A673 (cell line): Measurements from ENCODE around the gene OLFM3. TPM values are rescaled to one million over a fixed set of nuclear protein-coding genes. Genes with fewer than 3 reads are reported as not detected.

Experiments used
- Bru-seq: library from RNA; stranded (reverse); fragments of 400-500 nt; gene quantifications from one replicate; lab custom pipeline; 2021; lab: Mats Ljungman, UMichigan
- BruChase-seq, 2 experiments: library from RNA; stranded (reverse); fragments of 400-500 nt; gene quantifications; one replicate each; lab custom pipeline; 2021; lab: Mats Ljungman, UMichigan
- BruUV-seq: library from RNA; stranded (reverse); fragments of 400-500 nt; replicated peaks from 2 replicates; lab custom pipeline; 2021; lab: Mats Ljungman, UMichigan
- CTCF ChIA-PET: fragments of 300-600 bp; sonication (Branson Sonifier 250); formaldehyde crosslinking; loops from one replicate; lab custom pipeline; 2022; ENCODE audit warnings: antibody characterized with exemption; lab: Charles Lee
- POLR2A ChIA-PET: fragments of 300-600 bp; sonication (Branson Sonifier 250); formaldehyde crosslinking; loops from one replicate; lab custom pipeline; 2022; ENCODE audit warnings: antibody characterized with exemption; ENCODE audit not compliant: low non-redundant PET; lab: Charles Lee
- DNase-seq: peaks from one replicate; pipeline ENCODE4 v3.0.0-alpha.2; 2015; ENCODE audit warnings: low spot score
- H3K27ac ChIP-seq: fragments of 200-600 bp; sonication (generic); 2 replicates; pipeline ENCODE4 v1.5.1; 2016; ENCODE audit warnings: mixed run types, low read depth, mild to moderate bottlenecking, mixed read lengths, antibody characterized with exemption, low read length; ENCODE audit not compliant: poor library complexity, severe bottlenecking
- H3K27me3 ChIP-seq: fragments of 200-600 bp; sonication (generic); replicated peaks from 2 replicates; pipeline ENCODE4 v1.6.1; 2017; ENCODE audit warnings: mixed run types, low read depth, mild to moderate bottlenecking, mixed read lengths, antibody characterized with exemption, low read length; ENCODE audit not compliant: insufficient read depth, poor library complexity
- H3K36me3 ChIP-seq: fragments of 200-600 bp; sonication (generic); 2 replicates; pipeline ENCODE4 v1.6.1; 2016; ENCODE audit warnings: mixed run types, mild to moderate bottlenecking, mixed read lengths, antibody characterized with exemption, low read length; ENCODE audit not compliant: insufficient read depth, poor library complexity, severe bottlenecking
- H3K4me1 ChIP-seq: fragments of 200-600 bp; sonication (generic); 2 replicates; pipeline ENCODE4 v1.6.1; 2017; ENCODE audit warnings: mixed run types, mild to moderate bottlenecking, mixed read lengths, antibody characterized with exemption, low read length; ENCODE audit not compliant: insufficient read depth, poor library complexity, severe bottlenecking
- H3K4me3 ChIP-seq: fragments of 200-600 bp; sonication (generic); 2 replicates; pipeline ENCODE4 v1.5.1; 2016; ENCODE audit warnings: low read depth, mixed run types, mild to moderate bottlenecking, mixed read lengths, low read length; ENCODE audit not compliant: poor library complexity, severe bottlenecking
- H3K9me3 ChIP-seq: fragments of 200-600 bp; sonication (generic); 2 replicates; pipeline ENCODE4 v1.6.1; 2016; ENCODE audit warnings: mixed run types, low read depth, mild to moderate bottlenecking, mixed read lengths, antibody characterized with exemption, low read length; ENCODE audit not compliant: poor library complexity, severe bottlenecking
- CTCF ChIP-seq: fragments of 300-800, 200-600 bp; sonication (generic); conservative IDR thresholded peaks from 2 replicates; pipeline ENCODE4 v1.5.1; 2017; ENCODE audit warnings: low read depth, mild to moderate bottlenecking, antibody characterized with exemption, low read length, moderate library complexity, mixed read lengths
- EZH2 ChIP-seq: fragments of 200-600 bp; sonication (generic); IDR thresholded peaks from 2 replicates; pipeline ENCODE4 v1.6.1; 2017; ENCODE audit warnings: borderline replicate concordance, low read depth, mild to moderate bottlenecking, mixed read lengths, antibody characterized with exemption, low read length; ENCODE audit not compliant: poor library complexity, severe bottlenecking
- intact Hi-C: fragments of 100-400 bp; cut with micrococcal nuclease; formaldehyde crosslinking; loops from one replicate; pipeline ENCODE4 v1.10.0; 2022; ENCODE audit not compliant: unreplicated experiment
- long read RNA-seq: library from polyadenylated mRNA; stranded (forward); transcript quantifications from one replicate; pipeline ENCODE4 v2.0.0, GENCODE V29; 2022
- total RNA-seq: library from RNA; stranded (reverse); gene quantifications from 2 replicates; pipeline ENCODE4 v1.2.3, GENCODE V29; 2021

OLFM3 gene
- total RNA-seq (85.0 and 88.7 TPM in 2 replicates), Bru-seq, nascent RNA (percentile 96 among the genes with signal in this experiment), BruChase-seq, experiment 1, labeled RNA remaining after a 2-hour chase (percentile 90 among the genes with signal in this experiment), BruChase-seq, experiment 2, labeled RNA remaining after a 6-hour chase (percentile 85 among the genes with signal in this experiment)
- long read RNA-seq, transcript OLFM3-202 (6 exons, 3,255 nt): major isoform, 204 of 260 reads
- long read RNA-seq, transcript OLFM3-201 (6 exons, 2,189 nt): minor isoform, 5 of 260 reads
- long read RNA-seq, partial matches to known transcripts: 20 of 260 reads
- long read RNA-seq, other reads (novel, unspliced or antisense): 31 of 260 reads

DNA sequence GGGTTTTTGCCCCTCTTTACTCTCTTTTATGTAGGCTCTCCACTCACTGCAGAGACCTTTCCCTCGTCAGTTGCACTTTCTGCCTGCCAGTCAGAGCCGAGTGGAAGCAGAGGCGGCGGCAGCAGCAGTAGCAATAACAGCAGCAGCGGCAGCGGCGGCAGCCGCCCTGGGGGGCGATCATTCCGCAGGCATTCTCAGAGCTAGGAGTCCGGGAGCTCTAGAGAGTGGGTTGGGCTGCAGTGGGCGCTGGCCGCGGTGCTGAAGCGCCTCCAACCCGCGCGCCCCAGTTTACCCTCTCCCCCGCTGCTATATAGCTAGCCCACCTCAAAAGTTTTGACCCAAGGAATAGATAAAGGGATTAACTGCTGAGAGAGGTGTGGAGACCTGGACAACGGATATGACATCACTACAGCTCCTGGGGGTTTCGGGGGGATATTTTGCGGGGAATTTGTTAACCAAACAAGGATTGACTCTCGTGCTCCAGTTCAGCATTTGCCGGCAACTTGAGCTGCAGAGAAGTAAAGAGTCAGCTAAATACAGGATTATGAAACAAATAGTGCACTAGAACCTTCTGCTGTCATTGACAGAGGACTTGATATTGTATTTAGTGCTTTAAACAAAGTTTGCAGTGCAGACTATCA is at the start of gene OLFM3:
TSS of gene OLFM3 (minus strand) at position 102 of the 641 bp plus-strand sequence.
- no TSS peak for BruUV-seq
- Histone ChIP-seq H3K4me1 (peaks cover 9% of the 10 kb centered on the region), H3K9me3 (no peaks in the 10 kb centered on the region), H3K27me3 (no peaks in the 10 kb centered on the region), H3K36me3 (no peaks in the 10 kb centered on the region), H3K27ac (peak within 1 kb of the TSS; percentile 87), H3K4me3 (peak within 1 kb of the TSS; percentile 74)
- TF ChIP-seq EZH2 (no peak), CTCF (no peak)
- DNase-seq: peak; percentile 94
- ChIA-PET POLR2A (interaction anchor here (0.8 kb wide), 1 partner anchor 184 kb away, joined by 3 read pairs; no protein-coding TSS in a partner anchor), CTCF (interaction anchor here (0.6 to 1.5 kb wide), 2 partner anchors 177 to 233 kb away, joined by 5 to 6 read pairs; no protein-coding TSS in a partner anchor)
- intact Hi-C loops: loop anchor here (2.0 to 10.0 kb wide), 3 partner anchors 438 to 978 kb away; no protein-coding TSS in a partner anchor

DNA sequence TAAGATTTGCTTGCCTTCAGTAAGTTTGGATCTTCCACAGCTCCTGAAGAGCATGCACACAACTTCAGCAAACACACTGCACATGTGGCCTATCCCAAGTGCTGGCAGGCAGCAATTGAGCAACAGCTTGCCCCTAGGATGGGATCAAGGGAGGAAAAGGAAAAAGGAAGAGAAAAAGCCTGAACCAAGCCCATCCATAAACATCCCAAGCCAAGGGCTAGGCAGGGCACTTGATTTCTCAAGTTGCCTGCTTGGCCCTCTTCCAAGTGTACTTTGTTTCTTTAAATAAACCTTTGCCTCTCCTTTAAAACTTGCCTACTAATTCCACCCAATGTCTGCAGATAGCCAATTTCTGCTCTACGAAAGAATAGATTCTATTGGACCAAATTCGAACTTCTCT is 49.0 kb upstream of the OLFM3 start:
- POLR2A ChIA-PET: no interaction called here
- no peak for TF ChIP-seq EZH2
- TF ChIP-seq CTCF: no peak
- CTCF ChIA-PET: no interaction called here
- H3K27ac ChIP-seq: no peak overlapping the region
- H3K36me3 ChIP-seq: no peaks in the 10 kb centered on the region
- no TSS peak for BruUV-seq
- no peaks in the 10 kb centered on the region for H3K27me3 ChIP-seq
- peaks cover 16% of the 10 kb centered on the region for H3K4me1 ChIP-seq
- intact Hi-C loops: no loop called here
- no peaks in the 10 kb centered on the region for H3K9me3 ChIP-seq
- DNase-seq: no peak
- H3K4me3 ChIP-seq: no peak overlapping the region

- no TSS peak for BruUV-seq
- Histone ChIP-seq H3K27ac (no peak overlapping the region), H3K4me3 (no peak overlapping the region), H3K9me3 (no peaks in the 10 kb centered on the region), H3K4me1 (no peaks in the 10 kb centered on the region), H3K36me3 (no peaks in the 10 kb centered on the region), H3K27me3 (no peaks in the 10 kb centered on the region)
- CTCF ChIA-PET: no interaction called here
- POLR2A ChIA-PET: no interaction called here
- TF ChIP-seq EZH2: no peak
- no peak for TF ChIP-seq CTCF
- intact Hi-C loops: no loop called here
- no peak for DNase-seq
These were observed 35.8 kb upstream of the OLFM3 start for GRCh38 chr1:102032534-102032933.
